ENCODE measurements around the gene C2orf69. TPM values are rescaled to one million over a fixed set of nuclear protein-coding genes. Genes with fewer than 3 reads are reported as not detected.

C2orf69 gene
- total and polyA plus RNA-seq, 2 of the 13 experiments (the other 11 are each of a cell fraction or from before 2014, with no cell fraction given) = 4.8 to 19.3 TPM

- peak; percentile 97 for TF ChIP-seq ZFP91 (CRISPR knock-in tag; IDR thresholded peaks at IDR 0.05; ENCODE audit: borderline replicate concordance)
- TF ChIP-seq ZNF550 (CRISPR knock-in tag; IDR thresholded peaks at IDR 0.05; ENCODE audit: borderline replicate concordance) = peak; percentile 88; the same call in 1 of the 2 replicates
- peak; percentile 87; the same call in 1 of the 2 replicates for TF ChIP-seq HOXD1 (CRISPR knock-in tag; IDR thresholded peaks at IDR 0.05)
- no peak for TF ChIP-seq TOE1 (CRISPR knock-in tag; IDR thresholded peaks at IDR 0.05)
- TF ChIP-seq ZNF891 (CRISPR knock-in tag; IDR thresholded peaks at IDR 0.05) = peak; percentile 85
- TF ChIP-seq ZNF562 (CRISPR knock-in tag; IDR thresholded peaks at IDR 0.05; ENCODE audit: borderline replicate concordance) = no peak
- peak; percentile 86 for TF ChIP-seq GATAD1 (CRISPR knock-in tag; IDR thresholded peaks at IDR 0.05)
- TF ChIP-seq PRMT3 (CRISPR knock-in tag; IDR thresholded peaks at IDR 0.05; ENCODE audit: borderline replicate concordance, low read depth) = peak; percentile 24; the same call in 1 of the 2 replicates
- TF ChIP-seq ZNF713 (CRISPR knock-in tag; IDR thresholded peaks at IDR 0.05) = peak; percentile 41; the same call in 1 of the 2 replicates
- TF ChIP-seq SMAD3 (CRISPR knock-in tag; IDR thresholded peaks at IDR 0.05) = no peak
- peak; percentile 99 for TF ChIP-seq KDM5B (CRISPR knock-in tag; IDR thresholded peaks at IDR 0.05; ENCODE audit: borderline replicate concordance)
- no peak for TF ChIP-seq TIGD3 (CRISPR knock-in tag; IDR thresholded peaks at IDR 0.05; ENCODE audit: borderline replicate concordance)
- TF ChIP-seq ZBTB20 (CRISPR knock-in tag; IDR thresholded peaks at IDR 0.05; ENCODE audit: borderline replicate concordance, low read depth) = no peak
- TF ChIP-seq ADNP (CRISPR knock-in tag; IDR thresholded peaks at IDR 0.05) = no peak
- no peak; the same call in 1 of the 2 replicates for TF ChIP-seq ZFP1 (CRISPR knock-in tag; IDR thresholded peaks at IDR 0.05)
- TF ChIP-seq ZNF607 (CRISPR knock-in tag; IDR thresholded peaks at IDR 0.05; ENCODE audit: borderline replicate concordance) = peak; percentile 52; the same call in 1 of the 2 replicates
- peak; percentile 93 for TF ChIP-seq REPIN1 (CRISPR knock-in tag; IDR thresholded peaks at IDR 0.05; ENCODE audit: borderline replicate concordance, low read depth)
- TF ChIP-seq FOXO1 (CRISPR knock-in tag; IDR thresholded peaks at IDR 0.05) = peak; percentile 38; the same call in 1 of the 2 replicates
- no peak for TF ChIP-seq HNRNPH1 (optimal IDR thresholded peaks at IDR 0.05; ENCODE audit: low read depth, low read length)
- TF ChIP-seq SAFB2 (CRISPR knock-in tag; IDR thresholded peaks at IDR 0.05; ENCODE audit: borderline replicate concordance, low read depth) = peak; percentile 79
- TF ChIP-seq ZFP36 (IDR thresholded peaks at IDR 0.05; ENCODE audit: borderline replicate concordance, low read depth, low read length, partially characterized antibody) = no peak
- TF ChIP-seq SNAPC2 (CRISPR knock-in tag; IDR thresholded peaks at IDR 0.05) = peak; percentile 92; the same call in 1 of the 2 replicates
- TF ChIP-seq ZFP37 (CRISPR knock-in tag; IDR thresholded peaks at IDR 0.05; ENCODE audit: borderline replicate concordance) = no peak
- TF ChIP-seq MLX (CRISPR knock-in tag; IDR thresholded peaks at IDR 0.05) = no peak
- TF ChIP-seq HDAC2 (CRISPR knock-in tag; IDR thresholded peaks at IDR 0.05) = peak; percentile 10; the same call in 1 of the 2 replicates
- TF ChIP-seq PHF20 (CRISPR knock-in tag; IDR thresholded peaks at IDR 0.05) = peak; percentile 78; the same call in 1 of the 2 replicates
- TF ChIP-seq DR1 (CRISPR knock-in tag; IDR thresholded peaks at IDR 0.05) = peak; percentile 78
- no peak for TF ChIP-seq XBP1 (CRISPR knock-in tag; IDR thresholded peaks at IDR 0.05)
Observed at GRCh38 chr2:199911052-199911876, at the start of gene C2orf69 (continued).

All from HepG2 (cell line).